GM19035 (cell line): Measurements from ENCODE around the gene DDX41.

Experiments used
- ATAC-seq: cut with Tn5 transposase; IDR thresholded peaks from one replicate; pipeline ENCODE4 v1.9.1; 2021; ENCODE audit not compliant: unreplicated experiment

DDX41 gene

DNA sequence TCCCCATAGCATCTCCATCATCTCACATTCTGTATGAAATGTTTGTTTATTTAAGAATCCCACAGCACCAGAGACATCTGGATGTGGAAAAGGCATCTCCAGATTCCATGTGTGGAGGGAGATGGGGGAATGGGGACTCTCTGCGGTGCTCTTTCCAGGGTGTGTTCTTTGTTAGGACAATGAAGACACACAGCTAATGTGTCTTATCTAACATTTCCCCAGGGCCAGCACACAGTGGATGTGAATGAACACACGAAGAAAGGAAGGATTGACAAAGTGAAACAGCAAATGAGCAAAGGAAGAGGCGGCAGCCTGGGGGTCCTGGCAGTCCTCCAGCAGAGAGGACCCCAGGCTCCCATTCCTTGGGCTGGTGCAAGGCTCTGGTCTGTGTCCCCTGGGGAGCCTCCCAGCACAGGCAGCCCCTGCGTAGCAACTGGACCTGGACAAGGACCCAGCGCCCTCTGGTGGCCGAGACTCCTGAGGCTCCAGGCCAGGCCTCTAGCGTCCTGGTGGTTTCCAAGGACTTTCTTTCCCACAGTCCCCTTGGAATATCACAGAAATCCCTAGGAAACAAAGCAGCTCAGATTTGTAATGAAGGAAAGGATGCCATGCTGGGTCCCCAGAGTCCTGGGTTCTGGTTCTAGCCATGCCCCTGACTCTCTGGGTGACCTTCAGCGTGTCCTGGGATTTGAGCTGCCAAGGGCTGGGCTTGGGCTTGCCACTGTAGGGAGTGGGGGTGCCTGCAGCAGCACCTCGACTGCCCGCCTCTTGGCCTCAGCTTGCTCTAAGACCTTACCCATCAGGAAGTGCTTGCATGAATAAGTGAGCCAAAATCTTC, 15.9 kb downstream of the DDX41 start:
- no peak for ATAC-seq

DNA sequence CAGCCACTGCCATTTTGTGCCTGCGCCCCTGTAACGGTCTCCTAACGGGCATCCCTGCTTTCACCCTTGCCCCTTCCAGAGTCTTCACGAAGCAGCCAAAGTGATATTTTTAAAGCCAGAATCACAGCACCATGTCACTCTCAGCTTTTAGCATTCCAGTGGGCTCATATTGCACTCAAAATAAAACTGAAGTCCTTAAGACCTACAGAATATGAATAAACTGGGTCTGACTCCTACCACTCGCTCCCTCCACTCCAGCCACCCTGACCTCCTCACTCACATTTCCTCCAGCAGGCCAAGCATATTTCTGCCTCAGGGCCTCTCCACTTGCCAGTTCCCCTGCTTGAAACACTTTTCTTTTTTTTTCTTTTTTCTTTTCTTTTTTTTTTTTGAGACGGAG, 16.9 kb downstream of the DDX41 start:
- no peak for ATAC-seq

DNA sequence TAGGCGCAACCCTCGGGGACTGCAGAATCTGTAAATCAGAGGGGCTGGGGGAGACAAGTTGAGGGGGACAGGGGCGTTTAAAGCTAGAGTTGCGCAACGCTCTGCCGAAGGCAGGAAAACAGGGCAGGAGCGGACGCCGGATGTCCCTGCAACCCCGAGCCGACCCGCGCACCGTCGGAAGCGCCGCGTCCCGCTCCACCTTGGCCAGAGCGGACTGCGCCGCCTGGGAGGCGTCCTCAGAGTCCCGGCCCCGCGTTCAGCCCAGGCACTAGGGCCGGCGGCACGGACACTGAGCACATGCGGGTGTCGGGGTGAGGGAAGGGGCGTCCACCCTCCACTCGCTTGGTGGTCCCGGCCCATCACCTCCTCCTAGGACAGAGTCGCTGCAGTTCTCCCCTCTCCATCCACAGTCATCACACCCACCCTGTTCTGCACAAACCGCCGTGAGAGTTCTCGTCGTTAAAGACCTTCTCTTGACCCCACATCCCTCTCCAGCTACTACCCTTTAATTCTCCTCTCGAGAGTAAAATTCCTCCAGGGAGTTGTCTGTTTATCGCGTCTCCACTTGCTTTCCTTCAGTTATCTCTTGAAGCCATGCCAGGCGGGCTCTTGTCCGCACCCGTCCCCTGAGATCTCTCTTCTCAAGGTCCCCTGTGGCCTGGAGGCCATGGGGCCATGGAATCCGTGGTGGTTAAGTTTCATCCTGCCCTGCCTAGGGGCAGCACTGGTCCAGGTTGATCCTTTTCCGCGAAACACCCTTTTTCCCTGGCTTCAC, 18.6 kb downstream of the DDX41 start:
- peak; percentile 3 for ATAC-seq

DNA sequence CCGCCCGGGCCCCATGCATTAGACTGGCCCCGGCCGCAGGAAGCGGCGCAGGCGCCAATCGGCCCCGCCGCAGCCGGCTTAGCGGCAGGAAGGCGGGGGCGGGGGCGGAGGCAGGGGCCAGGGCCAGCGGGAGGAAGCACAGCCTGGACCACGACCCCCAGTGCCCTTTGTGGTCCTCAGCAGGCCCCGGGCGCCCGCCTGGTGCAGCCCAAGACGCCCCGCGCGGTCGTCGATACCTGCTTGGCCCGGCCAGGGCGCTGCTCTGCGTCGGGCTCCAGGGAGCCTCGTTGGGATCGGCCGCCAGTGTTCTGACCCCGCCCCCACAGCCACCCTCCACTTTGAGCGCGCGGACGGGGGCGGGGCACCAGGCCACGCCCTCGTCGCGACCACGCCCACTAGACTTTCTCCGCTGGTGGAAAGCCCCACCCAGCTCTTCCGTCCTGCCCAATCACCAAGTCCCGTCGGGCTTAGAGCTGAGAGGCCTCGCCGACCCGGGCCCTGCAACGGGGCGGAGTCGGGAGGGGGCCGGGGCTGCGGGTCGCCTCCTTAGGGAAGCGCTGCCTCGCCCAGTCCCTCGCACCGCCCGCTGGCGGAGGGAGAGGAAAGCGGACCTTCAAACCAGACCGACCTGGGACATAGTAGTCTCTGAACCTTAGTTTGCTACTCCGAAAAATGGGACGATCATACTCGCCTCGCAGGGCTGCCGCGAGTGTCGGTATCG, 19.3 kb downstream of the DDX41 start, which contains the start of gene PDLIM7:
PDLIM7 (minus strand) TSS at position 313 of the 721 bp plus-strand sequence. CDS start 1,092 bp downstream, outside the sequence.
- peak; percentile 79 for ATAC-seq

DNA sequence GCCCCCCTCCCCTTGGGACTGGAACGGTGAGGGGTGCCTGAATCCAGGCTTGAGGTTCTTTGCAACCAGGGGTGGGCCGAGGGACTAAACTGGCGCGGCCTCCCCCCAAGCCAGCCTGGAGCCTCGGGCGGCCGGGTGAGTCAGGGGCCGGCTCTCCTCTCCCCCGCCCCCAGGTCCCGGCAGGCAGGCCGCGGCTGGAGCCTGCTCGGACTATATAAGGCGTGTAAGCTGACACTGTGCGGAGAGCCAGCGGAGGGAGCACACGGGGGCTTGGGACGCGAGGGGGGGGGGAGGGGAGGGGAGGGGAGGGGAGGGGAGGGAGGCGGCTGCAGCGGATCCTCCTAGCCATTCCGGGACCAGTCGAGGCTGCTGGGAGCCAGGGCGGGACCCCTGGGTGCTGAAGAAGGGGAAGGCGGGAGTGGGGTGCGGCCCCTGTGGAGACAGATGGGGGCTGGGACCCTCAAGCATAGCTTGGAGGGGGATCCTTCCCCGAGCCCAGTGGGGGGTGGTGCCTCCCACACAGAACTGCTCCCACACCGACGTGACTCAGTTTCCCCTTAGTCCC, 20.0 kb downstream of the DDX41 start:
- ATAC-seq: no peak

DNA sequence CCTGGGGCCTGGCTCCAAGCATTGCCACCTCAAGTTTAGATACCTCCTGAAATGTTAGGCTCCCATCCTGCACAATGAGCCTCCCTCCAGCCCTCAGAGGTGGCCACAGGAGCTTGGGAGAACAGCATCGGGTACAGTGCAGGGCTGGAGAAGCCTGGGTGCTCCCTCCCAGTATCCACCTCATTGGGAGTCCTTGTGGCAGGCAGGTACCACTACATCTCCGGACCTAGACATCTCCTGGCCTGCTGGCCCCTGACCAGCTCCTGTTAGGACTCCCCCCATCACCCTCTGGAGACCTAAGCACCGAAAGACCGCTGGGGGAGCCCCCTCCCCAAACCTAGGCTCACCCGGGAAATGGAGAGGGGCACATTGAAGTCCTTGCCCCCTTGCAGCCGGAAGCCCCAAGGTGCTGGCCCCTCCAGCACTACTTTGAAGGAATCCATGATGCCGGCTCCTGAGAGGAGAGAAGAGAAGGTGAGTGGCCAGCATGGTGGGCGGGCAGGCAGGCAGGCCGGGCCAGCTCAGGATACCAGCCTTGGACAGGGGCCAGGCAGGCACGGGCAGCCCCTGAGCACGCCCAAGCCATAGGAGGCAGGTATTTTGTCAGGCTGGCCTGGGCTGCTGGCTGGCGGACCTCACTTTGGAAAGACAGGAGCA, 20.6 kb downstream of the DDX41 start:
- no peak for ATAC-seq

DNA sequence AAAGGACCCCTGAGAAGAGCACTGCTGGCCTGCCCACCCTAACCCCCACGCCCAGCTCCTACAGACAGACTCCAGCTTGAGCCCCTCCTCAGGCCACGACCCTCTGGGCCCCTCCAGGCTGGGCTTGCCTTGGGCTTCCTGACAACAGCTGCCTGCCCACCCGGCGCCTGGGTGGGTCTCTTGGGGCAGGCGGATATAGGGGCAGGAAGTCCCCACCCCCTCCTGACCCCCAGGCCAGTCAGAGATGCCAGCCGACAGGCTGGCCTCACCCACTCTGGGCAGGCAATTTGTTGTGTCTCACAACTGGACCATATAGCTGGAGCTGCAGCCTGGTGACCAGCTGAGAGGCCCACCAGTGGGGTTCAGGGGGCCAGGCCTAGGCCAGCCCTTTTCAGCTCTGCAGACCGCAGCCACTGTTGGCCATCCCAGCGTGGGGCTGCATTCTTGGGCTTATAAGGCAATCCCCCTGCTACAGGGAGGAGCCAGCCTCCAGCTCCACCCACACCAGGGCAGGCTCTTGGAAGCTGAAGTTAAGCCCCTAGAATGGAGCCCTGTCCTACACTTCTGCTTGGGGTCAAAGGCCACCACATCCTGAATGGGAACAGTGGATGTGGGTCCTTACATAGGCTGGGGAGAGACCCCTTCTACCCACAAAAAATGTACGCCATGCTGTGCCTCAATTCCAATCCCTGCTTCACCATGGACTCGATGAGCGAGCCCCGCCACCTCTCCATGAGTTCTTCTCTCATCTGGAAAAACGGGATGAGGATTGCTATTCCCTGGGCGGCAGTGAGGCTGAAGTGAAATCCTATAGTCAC, 21.3 kb downstream of the DDX41 start:
- ATAC-seq: no peak

DNA sequence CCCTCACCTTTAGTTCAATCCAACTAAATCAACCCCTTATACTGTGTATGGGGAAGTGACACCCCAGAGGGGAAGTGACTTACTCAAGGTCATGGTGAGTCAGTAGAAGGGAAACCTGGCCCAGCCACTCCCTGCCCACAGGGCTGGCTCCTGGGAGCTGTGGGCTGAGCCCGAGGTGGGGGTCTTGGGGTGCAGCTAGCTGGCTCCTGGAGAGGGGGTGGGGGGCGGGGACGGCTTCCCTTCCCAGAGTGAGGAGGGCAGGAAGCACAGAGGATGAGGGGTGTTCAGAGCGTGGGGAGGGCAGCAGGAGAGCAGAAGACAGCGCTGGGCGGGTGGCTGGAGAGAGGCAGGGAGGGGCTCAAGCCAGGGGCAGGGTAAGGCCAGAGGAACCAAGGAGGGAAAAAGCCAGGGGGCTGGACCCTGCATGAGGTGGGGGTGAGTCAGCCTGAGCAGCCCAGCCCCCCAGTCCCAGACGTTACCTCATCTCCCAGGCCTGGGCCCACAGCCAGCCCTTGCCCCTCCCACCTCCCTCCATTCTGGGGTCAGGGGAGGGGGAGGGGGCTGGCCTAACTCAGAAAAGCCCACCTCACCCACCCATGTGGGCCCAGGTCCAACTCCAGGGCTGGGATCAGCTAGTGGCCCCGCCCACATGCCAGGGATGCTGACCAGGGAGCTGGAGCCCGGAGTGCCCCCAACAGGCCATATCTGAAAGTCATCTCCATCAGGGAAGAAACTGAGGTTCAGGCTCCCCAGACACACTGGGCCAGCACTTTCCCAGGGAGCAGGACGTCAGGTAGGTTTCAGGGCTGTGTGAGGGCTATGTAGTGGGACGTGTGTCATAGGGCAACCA, 22.2 kb downstream of the DDX41 start:
- ATAC-seq: no peak

DNA sequence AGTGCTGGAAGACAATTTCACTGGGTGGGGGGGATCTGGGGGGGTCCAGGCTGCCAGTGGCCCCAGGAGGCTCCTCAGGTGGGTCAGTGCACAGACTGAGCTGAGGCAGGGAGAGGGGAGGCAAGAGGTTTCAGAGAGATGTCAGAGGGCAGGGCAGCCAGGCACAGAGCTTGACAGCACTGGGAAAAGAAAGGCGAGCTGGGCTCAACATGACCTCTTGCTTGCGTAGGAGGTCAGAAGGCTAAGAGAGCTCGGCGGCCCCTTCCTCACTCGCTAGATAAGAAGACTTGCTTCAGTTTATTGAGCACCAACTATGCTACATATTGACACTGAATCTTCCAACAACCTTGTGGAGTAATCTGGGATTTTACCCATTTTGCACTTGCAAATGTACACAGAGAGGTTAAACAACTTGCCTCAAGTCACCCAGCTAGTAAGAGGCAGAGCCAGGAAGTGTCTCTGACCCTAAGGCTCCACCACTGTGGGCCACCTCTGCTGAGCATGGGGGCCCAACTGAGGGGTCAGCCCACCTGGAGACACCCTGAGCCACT, 22.9 kb downstream of the DDX41 start:
- ATAC-seq: no peak

DNA sequence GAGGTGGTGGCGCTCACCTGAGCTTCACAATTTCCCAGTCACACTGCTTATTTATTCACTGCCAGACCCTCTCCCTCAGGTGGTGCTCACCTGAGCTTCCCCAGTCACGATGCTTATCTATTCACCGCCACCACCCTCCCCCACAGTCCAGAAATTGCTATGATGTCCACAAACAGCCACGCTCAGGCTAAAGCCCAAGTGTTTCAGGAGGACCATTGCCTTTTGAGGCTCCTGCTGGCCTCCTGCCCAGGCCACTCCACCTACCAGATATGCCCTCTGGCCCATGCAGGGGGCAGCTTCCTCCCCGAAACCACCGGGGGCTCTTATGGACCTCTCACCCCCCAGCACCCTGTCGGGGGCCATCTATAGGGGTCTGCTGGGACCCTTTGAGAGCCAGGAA, 23.9 kb downstream of the DDX41 start:
- ATAC-seq: no peak

DNA sequence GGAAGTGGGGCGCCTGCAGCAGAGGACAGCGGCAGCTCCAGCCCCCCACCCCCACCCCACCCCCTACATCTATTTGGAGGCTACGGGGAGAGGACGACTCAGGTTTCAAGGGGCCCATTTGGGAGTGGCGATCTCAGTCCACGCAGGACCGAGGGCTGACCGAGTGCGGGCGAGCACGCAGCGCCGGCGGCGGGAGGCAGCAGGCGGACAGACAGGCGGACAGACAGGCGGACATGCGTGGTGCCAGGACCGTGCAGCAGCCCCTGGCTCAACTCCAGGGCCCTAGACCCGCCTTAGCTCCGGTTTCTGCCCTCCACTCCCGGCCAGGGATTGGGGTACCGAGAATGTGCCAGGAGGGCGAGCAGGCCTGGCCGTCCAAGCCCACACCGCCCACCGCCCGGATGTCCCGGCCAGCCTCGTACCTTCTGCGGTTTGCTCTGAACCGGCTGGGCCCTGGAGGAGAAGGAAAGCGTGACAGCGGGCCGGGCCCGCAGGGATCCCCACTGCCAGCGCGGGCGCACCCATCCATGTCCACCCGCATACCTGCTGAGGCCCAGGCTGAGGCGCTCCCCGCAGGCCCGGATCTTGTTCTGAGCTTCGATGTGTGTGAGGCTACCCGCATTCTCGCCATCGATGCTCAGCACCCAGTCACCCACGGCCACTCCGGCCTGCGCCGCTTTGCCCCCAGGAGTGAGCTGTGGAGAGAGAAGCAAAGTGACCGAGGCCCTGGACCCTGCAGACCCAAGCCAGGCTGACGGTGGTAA, 24.6 kb downstream of the DDX41 start:
- no peak for ATAC-seq

DNA sequence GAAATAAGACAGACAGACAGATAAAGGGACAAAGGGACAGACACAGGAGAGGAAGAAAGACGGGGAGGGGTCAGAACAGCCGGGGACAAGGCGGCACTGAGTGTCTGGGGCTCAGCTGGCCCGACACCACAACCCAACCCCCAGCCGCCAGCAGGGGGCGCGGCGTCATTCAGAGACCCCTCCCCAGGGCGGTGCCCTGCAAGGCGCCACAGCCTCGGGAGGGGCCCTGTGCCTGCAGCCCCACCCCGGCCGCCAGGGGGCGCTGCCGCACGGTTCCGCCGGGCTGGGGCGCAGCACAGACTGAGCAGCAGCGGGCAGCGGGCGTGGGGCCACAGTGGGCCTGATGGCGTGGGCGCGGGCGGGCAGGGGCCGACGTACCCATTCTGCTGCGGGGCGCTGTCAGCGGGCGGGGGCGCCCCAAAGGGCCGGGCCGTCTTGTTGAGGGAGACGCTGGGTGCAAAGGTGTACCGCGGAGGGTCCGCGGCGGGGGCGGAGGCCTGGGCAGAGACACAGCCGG, 25.3 kb downstream of the DDX41 start:
- ATAC-seq: no peak

DNA sequence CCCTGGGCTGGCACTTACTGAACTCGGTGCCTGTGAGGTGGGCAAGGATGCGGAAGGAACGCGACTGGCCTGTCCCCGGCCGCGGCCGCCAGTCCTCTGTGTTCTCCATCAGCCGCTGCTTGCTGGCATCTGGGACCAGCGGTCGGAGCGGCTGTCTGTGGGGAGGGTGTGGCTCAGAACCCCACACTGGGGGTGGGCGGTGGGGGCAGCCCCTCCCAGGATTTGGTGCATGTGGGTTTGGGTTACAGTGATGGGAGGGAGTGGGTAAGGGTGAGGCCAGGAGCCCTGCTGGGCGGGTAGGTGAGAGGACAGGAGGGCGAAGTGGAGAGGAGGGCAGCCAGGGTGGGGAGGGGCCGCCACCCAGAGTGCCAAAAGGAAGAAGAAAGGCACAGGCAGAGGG, 25.8 kb downstream of the DDX41 start:
- no peak for ATAC-seq

DNA sequence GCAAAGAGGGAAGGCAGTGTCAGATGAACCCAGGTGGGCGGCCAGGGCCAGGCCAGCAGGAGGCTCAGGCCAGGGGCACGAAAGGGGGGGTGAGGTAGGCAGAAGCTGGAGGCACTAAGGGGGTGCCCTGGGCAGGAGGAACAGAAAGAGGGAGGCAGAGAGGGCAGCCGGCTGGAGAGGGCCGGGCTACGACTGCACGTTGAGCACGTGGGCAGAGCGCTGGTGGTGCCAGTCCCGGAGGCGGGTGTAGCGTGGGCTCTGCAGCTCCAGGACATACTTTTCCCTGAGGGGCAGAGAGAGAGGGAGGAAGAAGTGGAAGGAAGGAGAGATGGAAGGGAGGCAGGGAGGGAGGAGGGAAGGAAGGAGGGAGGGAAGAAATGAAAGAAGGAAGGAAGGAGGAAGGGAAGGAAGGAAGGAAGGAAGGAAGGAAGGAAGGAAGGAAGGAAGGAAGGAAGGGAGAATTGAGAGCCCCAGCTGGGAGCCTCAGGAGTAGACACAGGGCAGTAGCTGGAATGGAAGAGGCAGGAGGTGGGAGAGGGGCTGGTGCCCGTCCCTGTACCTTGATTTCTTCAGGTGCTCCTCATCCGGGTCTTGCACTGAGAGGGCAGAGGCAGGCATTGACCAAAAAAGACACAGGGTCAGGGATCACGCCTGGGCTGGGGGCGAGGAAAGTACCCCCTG, 26.3 kb downstream of the DDX41 start:
- ATAC-seq: no peak

DNA sequence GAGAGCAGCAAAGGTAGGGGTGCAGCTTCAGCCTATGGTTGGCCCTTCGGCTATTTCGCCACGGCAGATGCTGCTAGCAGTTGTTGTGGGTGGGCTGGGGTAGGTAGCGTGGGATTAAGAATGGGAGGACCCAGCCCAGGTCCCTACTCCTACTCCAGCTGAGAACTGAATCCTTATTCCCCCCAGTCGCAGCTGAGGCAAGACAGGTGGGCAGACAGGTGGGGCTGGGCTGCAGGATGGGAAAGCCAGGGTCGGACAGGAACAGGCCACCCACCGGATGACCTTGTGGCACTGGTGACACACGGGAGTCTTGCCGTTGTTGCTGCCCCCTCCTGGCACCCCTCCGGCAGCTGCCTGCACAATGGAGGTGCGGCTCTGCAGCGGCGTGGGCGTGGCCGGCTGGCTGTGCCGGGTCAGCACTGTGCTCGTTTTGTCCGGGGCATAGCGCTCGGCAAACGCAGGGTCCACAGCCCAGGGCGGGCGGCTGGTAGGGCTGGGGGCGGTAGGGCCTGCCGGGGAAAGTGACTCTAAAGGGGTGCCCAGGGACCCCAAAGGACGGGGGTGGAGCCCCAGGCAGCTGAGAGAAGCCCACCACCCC, 27.5 kb downstream of the DDX41 start:
- ATAC-seq: no peak

DNA sequence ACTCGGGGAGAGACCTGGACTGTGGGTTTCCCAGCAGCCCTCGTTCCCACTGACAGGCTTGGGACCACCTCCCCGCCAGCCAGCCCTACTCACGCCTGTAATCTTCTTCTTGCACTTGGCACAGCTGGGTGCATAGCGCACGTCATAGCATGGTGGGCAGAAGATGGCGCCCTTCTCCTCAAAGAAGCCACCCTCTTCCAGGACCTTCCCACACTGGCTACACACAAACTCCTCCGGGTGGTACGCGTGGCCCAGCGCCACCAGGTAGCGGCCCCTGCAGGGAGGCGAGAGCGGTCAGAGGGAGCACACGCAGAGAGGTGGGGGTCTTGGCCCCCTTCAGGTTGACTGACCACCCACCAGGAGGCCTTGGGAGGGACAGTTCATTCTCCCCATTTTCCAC, 28.8 kb downstream of the DDX41 start:
- ATAC-seq: no peak

DNA sequence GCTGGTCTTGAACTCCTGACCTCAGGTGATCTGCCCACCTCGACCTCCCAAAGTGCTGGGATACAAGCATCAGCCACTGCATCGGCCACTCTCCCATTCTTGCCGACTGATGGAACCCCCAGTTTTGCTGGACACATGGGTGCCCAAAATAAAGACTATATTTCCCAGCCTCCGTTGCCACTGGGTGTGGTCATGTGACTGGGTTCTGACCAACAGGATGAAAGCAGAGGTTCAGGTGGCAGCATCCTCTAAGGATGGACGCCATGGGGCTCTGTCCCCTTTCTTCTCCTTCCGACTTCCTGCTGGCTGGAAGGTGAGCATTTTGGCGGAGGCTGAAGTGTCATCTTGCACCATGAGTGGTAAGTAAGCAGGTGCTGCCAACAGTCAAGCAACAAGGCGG, 29.6 kb downstream of the DDX41 start:
- no peak for ATAC-seq
